GM23338 (cell line): ENCODE measurements around the gene AMY2B. TPM values are rescaled to one million over a fixed set of nuclear protein-coding genes. Genes with fewer than 3 reads are reported as not detected.

Source experiments
- ATAC-seq: fragments of 200-7000 bp; cut with Tn5 transposase; 3 replicates; pipeline ENCODE4 v1.9.1; 2020
- DNase-seq: peaks from one replicate; pipeline ENCODE4 v3.0.0-alpha.2; 2015; ENCODE audit warnings: low spot score
- H2AFZ ChIP-seq: fragments of 200-600 bp; sonication (generic); 2 replicates; pipeline ENCODE4 v1.8.0; 2016; ENCODE audit warnings: antibody characterized with exemption, mild to moderate bottlenecking, moderate library complexity
- H3F3A ChIP-seq: fragments of 200-600 bp; sonication (generic); replicated peaks from 2 replicates; pipeline ENCODE4 v1.8.0; 2017; ENCODE audit warnings: antibody characterized with exemption, mixed run types, low read depth
- H3K27ac ChIP-seq: fragments of 200-600 bp; sonication (generic); 2 replicates; pipeline ENCODE4 v1.6.1; 2016; ENCODE audit warnings: low read depth
- H3K27me3 ChIP-seq: fragments of 200-600 bp; sonication (generic); 2 replicates; pipeline ENCODE4 v1.8.0; 2016; ENCODE audit warnings: mild to moderate bottlenecking, mixed run types, moderate library complexity; ENCODE audit not compliant: insufficient read depth
- H3K36me3 ChIP-seq: fragments of 200-600 bp; sonication (generic); 2 replicates; pipeline ENCODE4 v1.8.0; 2016; ENCODE audit warnings: mild to moderate bottlenecking; ENCODE audit not compliant: insufficient read depth
- H3K4me1 ChIP-seq: fragments of 200-600 bp; sonication (generic); 2 replicates; pipeline ENCODE4 v1.8.0; 2016; ENCODE audit warnings: mild to moderate bottlenecking, moderate library complexity; ENCODE audit not compliant: insufficient read depth
- H3K4me2 ChIP-seq: fragments of 200-600 bp; sonication (generic); 2 replicates; pipeline ENCODE4 v1.7.1; 2017; ENCODE audit warnings: mixed run types
- H3K4me3 ChIP-seq: fragments of 200-600 bp; sonication (generic); 2 replicates; pipeline ENCODE4 v1.6.1; 2016; ENCODE audit warnings: mixed run types
- H3K79me2 ChIP-seq: fragments of 200-600 bp; sonication (generic); replicated peaks from 2 replicates; pipeline ENCODE4 v1.8.0; 2017; ENCODE audit warnings: mild to moderate bottlenecking; ENCODE audit not compliant: insufficient read depth
- H3K9me2 ChIP-seq: fragments of 200-600 bp; sonication (generic); 2 replicates; pipeline ENCODE4 v1.8.0; 2017; ENCODE audit not compliant: insufficient read depth
- H4K20me1 ChIP-seq: fragments of 200-600 bp; sonication (generic); replicated peaks from 2 replicates; pipeline ENCODE4 v1.8.0; 2017; ENCODE audit warnings: mild to moderate bottlenecking; ENCODE audit not compliant: insufficient read depth
- H3K27ac Mint-ChIP-seq: 2 replicates; pipeline ENCODE4 v1.8.0; 2020; ENCODE audit warnings: inconsistent platforms, mild to moderate bottlenecking, moderate library complexity, mixed read lengths
- H3K27me3 Mint-ChIP-seq: 3 replicates; pipeline ENCODE4 v1.8.0; 2022; ENCODE audit warnings: low read depth, mild to moderate bottlenecking, moderate library complexity, mixed read lengths, inconsistent platforms; ENCODE audit not compliant: insufficient read depth, poor library complexity
- H3K36me3 Mint-ChIP-seq: 3 replicates; pipeline ENCODE4 v1.8.0; 2021; ENCODE audit warnings: low read depth, mild to moderate bottlenecking, inconsistent platforms, moderate library complexity, mixed read lengths
- H3K4me1 Mint-ChIP-seq: 3 replicates; pipeline ENCODE4 v1.8.0; 2020; ENCODE audit warnings: mild to moderate bottlenecking, inconsistent platforms, mixed read lengths
- H3K4me3 Mint-ChIP-seq: 3 replicates; pipeline ENCODE4 v1.8.0; 2021; ENCODE audit warnings: moderate library complexity, mild to moderate bottlenecking, inconsistent platforms, mixed read lengths
- H3K9me3 Mint-ChIP-seq: 3 replicates; pipeline ENCODE4 v1.8.0; 2020; ENCODE audit warnings: moderate library complexity, mild to moderate bottlenecking, inconsistent platforms, mixed read lengths
- CREB1 ChIP-seq: fragments of 250-450 bp; sonication (Bioruptor Pico); IDR thresholded peaks from 2 replicates; pipeline ENCODE4 v1.5.0; 2020; ENCODE audit warnings: low read depth, mild to moderate bottlenecking, moderate library complexity
- EZH2phosphoT487 ChIP-seq: fragments of 200-600 bp; sonication (generic); IDR thresholded peaks from one replicate; pipeline ENCODE4 v1.8.1; 2018; ENCODE audit warnings: antibody characterized with exemption; ENCODE audit not compliant: unreplicated experiment
- JUNB ChIP-seq: IDR thresholded peaks from one replicate; pipeline ENCODE4 v1.6.1; 2016; ENCODE audit warnings: antibody characterized with exemption; ENCODE audit not compliant: unreplicated experiment
- NANOG ChIP-seq: IDR thresholded peaks from 2 replicates; pipeline ENCODE4 v1.6.1; 2016; ENCODE audit warnings: antibody characterized with exemption, borderline replicate concordance
- POLR2AphosphoS5 ChIP-seq: IDR thresholded peaks from 2 replicates; pipeline ENCODE4 v1.6.1; 2016; ENCODE audit warnings: antibody characterized with exemption, low read depth
- STAT1 ChIP-seq: IDR thresholded peaks from one replicate; pipeline ENCODE4 v1.6.1; 2016; ENCODE audit warnings: antibody characterized with exemption; ENCODE audit not compliant: unreplicated experiment
- ZNF114 ChIP-seq: fragments of 250-450 bp; sonication (Bioruptor Pico); IDR thresholded peaks from 2 replicates; pipeline ENCODE4 v1.5.0; 2020; ENCODE audit warnings: mild to moderate bottlenecking, moderate library complexity
- ZNF331 ChIP-seq: fragments of 250-450 bp; sonication (Bioruptor Pico); IDR thresholded peaks from 2 replicates; pipeline ENCODE4 v1.5.0; 2020; ENCODE audit warnings: low read depth, mild to moderate bottlenecking, moderate library complexity
- polyA plus RNA-seq: library from polyadenylated mRNA; unstranded; fragments of >200 nt; fragmentation: Nextera tagmentation; extraction: Ambion mirVana; gene quantifications from 2 replicates; pipeline ENCODE4 v1.2.1, GENCODE V29; 2016
- total RNA-seq: library from RNA; depleted of rRNA; stranded (reverse); fragments of >200 nt; shearing (Covaris generic); gene quantifications from 2 replicates; pipeline ENCODE4 v1.2.3, GENCODE V29; 2014
- TF ChIP-seq, protein P1 (sequence below): IDR thresholded peaks from 2 replicates; pipeline ENCODE4 v1.6.1; 2016; ENCODE audit warnings: antibody characterized with exemption
- TF ChIP-seq, protein P2 (sequence below): IDR thresholded peaks from one replicate; pipeline ENCODE4 v1.6.1; 2018; ENCODE audit warnings: antibody characterized with exemption; ENCODE audit not compliant: unreplicated experiment
- TF ChIP-seq, protein P3 (sequence below): fragments of 250-450 bp; sonication (Bioruptor Pico); IDR thresholded peaks from 2 replicates; pipeline ENCODE4 v1.5.0; 2020; ENCODE audit warnings: mild to moderate bottlenecking, moderate library complexity
- TF ChIP-seq, protein P4 (sequence below), 2 experiments: fragments of 200-600 bp in 1 of 2; sonication (generic) in 1 of 2; conservative IDR thresholded peaks; 2 replicates each; pipeline versions ENCODE4 v1.5.1 to v1.6.1; 2016 to 2017; ENCODE audit warnings: antibody characterized with exemption in 2 of 2, low read depth in 2 of 2, mild to moderate bottlenecking in 2 of 2, moderate library complexity in 1 of 2

AMY2B gene
- total and polyA plus RNA-seq, 2 experiments from 2014 or later = 1.5 to 2.5 TPM

DNA sequence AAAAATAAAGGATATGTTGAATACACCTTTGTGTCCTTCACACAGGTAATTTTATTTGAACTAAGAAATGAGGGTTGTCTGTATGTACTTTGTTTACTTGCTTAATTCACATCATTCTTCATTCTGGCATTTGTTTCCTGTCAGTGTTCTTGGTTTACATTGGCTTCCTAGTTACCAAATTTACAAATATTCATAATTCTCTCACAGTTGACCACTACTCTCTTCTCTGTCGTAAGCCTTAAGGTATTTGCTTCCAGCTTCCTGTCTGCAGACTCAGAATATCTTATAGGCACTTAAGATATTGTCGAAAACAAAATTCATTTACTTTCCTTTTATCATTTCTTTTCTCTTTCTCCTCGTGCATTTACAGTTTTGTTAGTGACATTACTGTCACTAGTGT lies 30.0 kb upstream of the AMY2B start:
- no peak for DNase-seq
- no peaks in the 10 kb centered on the region for H3F3A ChIP-seq
- Mint-ChIP-seq H3K27ac (no peak overlapping the region), H3K36me3 (peaks cover 44% of the 10 kb centered on the region; the same call in 2 of the 3 replicates), H3K9me3 (no peaks in the 10 kb centered on the region), H3K27me3 (peaks cover 3% of the 10 kb centered on the region), H3K4me3 (no peak overlapping the region), H3K4me1 (no peaks in the 10 kb centered on the region)
- no peaks in the 10 kb centered on the region for H3K9me2 ChIP-seq
- H3K36me3 ChIP-seq = peaks cover 43% of the 10 kb centered on the region
- no peaks in the 10 kb centered on the region for H3K27me3 ChIP-seq
- H3K4me2 ChIP-seq = no peak overlapping the region
- H3K79me2 ChIP-seq = no peaks in the 10 kb centered on the region
- no peak for ATAC-seq
- TF ChIP-seq ZNF114 (CRISPR knock-in tag) (no peak), POLR2AphosphoS5 (no peak), ZNF331 (no peak), STAT1 (no peak), EZH2phosphoT487 (no peak), JUNB (no peak), CREB1 (CRISPR knock-in tag) (no peak), NANOG (no peak)
- TF ChIP-seq, protein P1, sequence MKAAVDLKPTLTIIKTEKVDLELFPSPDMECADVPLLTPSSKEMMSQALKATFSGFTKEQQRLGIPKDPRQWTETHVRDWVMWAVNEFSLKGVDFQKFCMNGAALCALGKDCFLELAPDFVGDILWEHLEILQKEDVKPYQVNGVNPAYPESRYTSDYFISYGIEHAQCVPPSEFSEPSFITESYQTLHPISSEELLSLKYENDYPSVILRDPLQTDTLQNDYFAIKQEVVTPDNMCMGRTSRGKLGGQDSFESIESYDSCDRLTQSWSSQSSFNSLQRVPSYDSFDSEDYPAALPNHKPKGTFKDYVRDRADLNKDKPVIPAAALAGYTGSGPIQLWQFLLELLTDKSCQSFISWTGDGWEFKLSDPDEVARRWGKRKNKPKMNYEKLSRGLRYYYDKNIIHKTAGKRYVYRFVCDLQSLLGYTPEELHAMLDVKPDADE = no peak
- TF ChIP-seq, protein P2, sequence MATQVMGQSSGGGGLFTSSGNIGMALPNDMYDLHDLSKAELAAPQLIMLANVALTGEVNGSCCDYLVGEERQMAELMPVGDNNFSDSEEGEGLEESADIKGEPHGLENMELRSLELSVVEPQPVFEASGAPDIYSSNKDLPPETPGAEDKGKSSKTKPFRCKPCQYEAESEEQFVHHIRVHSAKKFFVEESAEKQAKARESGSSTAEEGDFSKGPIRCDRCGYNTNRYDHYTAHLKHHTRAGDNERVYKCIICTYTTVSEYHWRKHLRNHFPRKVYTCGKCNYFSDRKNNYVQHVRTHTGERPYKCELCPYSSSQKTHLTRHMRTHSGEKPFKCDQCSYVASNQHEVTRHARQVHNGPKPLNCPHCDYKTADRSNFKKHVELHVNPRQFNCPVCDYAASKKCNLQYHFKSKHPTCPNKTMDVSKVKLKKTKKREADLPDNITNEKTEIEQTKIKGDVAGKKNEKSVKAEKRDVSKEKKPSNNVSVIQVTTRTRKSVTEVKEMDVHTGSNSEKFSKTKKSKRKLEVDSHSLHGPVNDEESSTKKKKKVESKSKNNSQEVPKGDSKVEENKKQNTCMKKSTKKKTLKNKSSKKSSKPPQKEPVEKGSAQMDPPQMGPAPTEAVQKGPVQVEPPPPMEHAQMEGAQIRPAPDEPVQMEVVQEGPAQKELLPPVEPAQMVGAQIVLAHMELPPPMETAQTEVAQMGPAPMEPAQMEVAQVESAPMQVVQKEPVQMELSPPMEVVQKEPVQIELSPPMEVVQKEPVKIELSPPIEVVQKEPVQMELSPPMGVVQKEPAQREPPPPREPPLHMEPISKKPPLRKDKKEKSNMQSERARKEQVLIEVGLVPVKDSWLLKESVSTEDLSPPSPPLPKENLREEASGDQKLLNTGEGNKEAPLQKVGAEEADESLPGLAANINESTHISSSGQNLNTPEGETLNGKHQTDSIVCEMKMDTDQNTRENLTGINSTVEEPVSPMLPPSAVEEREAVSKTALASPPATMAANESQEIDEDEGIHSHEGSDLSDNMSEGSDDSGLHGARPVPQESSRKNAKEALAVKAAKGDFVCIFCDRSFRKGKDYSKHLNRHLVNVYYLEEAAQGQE = no peak
- TF ChIP-seq, protein P3, sequence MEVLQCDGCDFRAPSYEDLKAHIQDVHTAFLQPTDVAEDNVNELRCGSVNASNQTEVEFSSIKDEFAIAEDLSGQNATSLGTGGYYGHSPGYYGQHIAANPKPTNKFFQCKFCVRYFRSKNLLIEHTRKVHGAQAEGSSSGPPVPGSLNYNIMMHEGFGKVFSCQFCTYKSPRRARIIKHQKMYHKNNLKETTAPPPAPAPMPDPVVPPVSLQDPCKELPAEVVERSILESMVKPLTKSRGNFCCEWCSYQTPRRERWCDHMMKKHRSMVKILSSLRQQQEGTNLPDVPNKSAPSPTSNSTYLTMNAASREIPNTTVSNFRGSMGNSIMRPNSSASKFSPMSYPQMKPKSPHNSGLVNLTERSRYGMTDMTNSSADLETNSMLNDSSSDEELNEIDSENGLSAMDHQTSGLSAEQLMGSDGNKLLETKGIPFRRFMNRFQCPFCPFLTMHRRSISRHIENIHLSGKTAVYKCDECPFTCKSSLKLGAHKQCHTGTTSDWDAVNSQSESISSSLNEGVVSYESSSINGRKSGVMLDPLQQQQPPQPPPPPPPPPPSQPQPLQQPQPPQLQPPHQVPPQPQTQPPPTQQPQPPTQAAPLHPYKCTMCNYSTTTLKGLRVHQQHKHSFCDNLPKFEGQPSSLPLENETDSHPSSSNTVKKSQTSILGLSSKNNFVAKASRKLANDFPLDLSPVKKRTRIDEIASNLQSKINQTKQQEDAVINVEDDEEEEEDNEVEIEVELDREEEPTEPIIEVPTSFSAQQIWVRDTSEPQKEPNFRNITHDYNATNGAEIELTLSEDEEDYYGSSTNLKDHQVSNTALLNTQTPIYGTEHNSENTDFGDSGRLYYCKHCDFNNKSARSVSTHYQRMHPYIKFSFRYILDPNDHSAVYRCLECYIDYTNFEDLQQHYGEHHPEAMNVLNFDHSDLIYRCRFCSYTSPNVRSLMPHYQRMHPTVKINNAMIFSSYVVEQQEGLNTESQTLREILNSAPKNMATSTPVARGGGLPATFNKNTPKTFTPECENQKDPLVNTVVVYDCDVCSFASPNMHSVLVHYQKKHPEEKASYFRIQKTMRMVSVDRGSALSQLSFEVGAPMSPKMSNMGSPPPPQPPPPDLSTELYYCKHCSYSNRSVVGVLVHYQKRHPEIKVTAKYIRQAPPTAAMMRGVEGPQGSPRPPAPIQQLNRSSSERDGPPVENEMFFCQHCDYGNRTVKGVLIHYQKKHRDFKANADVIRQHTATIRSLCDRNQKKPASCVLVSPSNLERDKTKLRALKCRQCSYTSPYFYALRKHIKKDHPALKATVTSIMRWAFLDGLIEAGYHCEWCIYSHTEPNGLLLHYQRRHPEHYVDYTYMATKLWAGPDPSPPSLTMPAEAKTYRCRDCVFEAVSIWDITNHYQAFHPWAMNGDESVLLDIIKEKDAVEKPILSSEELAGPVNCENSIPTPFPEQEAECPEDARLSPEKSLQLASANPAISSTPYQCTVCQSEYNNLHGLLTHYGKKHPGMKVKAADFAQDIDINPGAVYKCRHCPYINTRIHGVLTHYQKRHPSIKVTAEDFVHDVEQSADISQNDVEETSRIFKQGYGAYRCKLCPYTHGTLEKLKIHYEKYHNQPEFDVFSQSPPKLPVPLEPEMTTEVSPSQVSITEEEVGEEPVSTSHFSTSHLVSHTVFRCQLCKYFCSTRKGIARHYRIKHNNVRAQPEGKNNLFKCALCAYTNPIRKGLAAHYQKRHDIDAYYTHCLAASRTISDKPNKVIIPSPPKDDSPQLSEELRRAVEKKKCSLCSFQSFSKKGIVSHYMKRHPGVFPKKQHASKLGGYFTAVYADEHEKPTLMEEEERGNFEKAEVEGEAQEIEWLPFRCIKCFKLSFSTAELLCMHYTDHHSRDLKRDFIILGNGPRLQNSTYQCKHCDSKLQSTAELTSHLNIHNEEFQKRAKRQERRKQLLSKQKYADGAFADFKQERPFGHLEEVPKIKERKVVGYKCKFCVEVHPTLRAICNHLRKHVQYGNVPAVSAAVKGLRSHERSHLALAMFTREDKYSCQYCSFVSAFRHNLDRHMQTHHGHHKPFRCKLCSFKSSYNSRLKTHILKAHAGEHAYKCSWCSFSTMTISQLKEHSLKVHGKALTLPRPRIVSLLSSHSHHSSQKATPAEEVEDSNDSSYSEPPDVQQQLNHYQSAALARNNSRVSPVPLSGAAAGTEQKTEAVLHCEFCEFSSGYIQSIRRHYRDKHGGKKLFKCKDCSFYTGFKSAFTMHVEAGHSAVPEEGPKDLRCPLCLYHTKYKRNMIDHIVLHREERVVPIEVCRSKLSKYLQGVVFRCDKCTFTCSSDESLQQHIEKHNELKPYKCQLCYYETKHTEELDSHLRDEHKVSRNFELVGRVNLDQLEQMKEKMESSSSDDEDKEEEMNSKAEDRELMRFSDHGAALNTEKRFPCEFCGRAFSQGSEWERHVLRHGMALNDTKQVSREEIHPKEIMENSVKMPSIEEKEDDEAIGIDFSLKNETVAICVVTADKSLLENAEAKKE (CRISPR knock-in tag) = no peak
- TF ChIP-seq, protein P4, sequence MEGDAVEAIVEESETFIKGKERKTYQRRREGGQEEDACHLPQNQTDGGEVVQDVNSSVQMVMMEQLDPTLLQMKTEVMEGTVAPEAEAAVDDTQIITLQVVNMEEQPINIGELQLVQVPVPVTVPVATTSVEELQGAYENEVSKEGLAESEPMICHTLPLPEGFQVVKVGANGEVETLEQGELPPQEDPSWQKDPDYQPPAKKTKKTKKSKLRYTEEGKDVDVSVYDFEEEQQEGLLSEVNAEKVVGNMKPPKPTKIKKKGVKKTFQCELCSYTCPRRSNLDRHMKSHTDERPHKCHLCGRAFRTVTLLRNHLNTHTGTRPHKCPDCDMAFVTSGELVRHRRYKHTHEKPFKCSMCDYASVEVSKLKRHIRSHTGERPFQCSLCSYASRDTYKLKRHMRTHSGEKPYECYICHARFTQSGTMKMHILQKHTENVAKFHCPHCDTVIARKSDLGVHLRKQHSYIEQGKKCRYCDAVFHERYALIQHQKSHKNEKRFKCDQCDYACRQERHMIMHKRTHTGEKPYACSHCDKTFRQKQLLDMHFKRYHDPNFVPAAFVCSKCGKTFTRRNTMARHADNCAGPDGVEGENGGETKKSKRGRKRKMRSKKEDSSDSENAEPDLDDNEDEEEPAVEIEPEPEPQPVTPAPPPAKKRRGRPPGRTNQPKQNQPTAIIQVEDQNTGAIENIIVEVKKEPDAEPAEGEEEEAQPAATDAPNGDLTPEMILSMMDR (conservative IDR thresholded peaks at IDR 0.05; ENCODE audit: low read depth in 2 of 2) = no peak
- no peak overlapping the region for H3K27ac ChIP-seq
- H3K4me1 ChIP-seq = no peaks in the 10 kb centered on the region
- H4K20me1 ChIP-seq = peaks cover 5% of the 10 kb centered on the region; the same call in 1 of the 2 replicates
- H3K4me3 ChIP-seq = no peak overlapping the region
- H2AFZ ChIP-seq = no peak overlapping the region
